PC-9 (cell line): ENCODE data around the gene AMBRA1.

Source experiments
- EZH2 ChIP-seq: fragments of 200-600 bp; sonication (generic); IDR thresholded peaks from 2 replicates; pipeline ENCODE4 v1.8.0; 2017; ENCODE audit warnings: antibody characterized with exemption, low read depth
- TF ChIP-seq, protein P1 (sequence below): fragments of 200-600 bp; sonication (generic); conservative IDR thresholded peaks from 2 replicates; pipeline ENCODE4 v1.6.1; 2017; ENCODE audit warnings: mixed run types, antibody characterized with exemption, mild to moderate bottlenecking, moderate library complexity

DNA sequence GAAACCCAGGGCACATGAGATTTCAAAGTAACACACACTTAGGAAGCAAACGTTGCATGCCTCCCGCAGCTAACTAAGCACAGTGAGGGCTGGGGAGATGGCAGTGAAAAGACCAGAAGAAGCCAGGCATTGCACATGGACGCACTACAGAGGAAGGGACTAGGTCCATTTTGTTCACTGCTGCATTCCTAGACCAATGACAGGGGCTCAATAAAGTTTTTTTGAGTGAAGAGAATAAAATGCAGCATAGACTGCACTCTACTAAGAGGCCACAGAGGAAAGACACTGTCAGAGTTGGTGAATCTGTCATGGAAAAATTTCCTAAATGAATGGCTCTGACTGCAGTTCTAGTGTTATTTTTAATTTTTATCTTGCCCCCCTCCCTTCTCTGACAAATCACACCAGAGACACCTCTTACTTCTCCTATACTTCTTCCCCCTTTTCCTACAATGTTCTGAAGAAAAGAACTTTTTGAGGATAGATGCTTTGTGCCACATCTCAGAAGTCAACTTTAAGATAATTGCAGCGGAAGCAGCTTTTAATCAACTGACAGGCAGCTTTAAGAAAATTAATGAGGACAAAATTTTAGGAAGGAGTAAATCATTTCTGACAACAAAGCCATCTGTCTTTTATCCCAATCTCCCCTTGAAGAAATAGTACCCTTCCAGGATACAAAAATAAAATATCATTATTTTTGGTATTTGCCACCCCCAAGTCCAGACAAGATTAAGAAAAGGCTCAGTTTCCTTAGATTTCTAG is 167.4 kb downstream of the AMBRA1 start:
- TF ChIP-seq, protein P1, sequence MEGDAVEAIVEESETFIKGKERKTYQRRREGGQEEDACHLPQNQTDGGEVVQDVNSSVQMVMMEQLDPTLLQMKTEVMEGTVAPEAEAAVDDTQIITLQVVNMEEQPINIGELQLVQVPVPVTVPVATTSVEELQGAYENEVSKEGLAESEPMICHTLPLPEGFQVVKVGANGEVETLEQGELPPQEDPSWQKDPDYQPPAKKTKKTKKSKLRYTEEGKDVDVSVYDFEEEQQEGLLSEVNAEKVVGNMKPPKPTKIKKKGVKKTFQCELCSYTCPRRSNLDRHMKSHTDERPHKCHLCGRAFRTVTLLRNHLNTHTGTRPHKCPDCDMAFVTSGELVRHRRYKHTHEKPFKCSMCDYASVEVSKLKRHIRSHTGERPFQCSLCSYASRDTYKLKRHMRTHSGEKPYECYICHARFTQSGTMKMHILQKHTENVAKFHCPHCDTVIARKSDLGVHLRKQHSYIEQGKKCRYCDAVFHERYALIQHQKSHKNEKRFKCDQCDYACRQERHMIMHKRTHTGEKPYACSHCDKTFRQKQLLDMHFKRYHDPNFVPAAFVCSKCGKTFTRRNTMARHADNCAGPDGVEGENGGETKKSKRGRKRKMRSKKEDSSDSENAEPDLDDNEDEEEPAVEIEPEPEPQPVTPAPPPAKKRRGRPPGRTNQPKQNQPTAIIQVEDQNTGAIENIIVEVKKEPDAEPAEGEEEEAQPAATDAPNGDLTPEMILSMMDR = no peak
- no peak for TF ChIP-seq EZH2
